ENCODE results near the gene NELL1. TPM values are rescaled to one million over a fixed set of nuclear protein-coding genes. Genes with fewer than 3 reads are reported as not detected.

The NELL1 gene
- total RNA-seq, 2 experiments from 2014 or later, result not detected

- no peak for DNase-seq
- ChIA-PET POLR2A (no interaction called here), CTCF (no interaction called here)
- H3K27me3 Mint-ChIP-seq, result no peaks in the 10 kb centered on the region
- H3K27ac Mint-ChIP-seq, result no peak overlapping the region
- no peak overlapping the region for H3K4me3 Mint-ChIP-seq
- H3K36me3 Mint-ChIP-seq (ENCODE audit: low read depth), result no peaks in the 10 kb centered on the region
- no peaks in the 10 kb centered on the region for H3K9me3 Mint-ChIP-seq
- intact Hi-C loops (cut with micrococcal nuclease), result no loop called here
- H3K4me1 Mint-ChIP-seq (ENCODE audit: low read depth), result no peaks in the 10 kb centered on the region
- no peak for ATAC-seq
- no peak for TF ChIP-seq CTCF (IDR thresholded peaks at IDR 0.05)
Observed at GRCh38 chr11:21582791-21583190, 913.4 kb downstream of the NELL1 start.

DNA sequence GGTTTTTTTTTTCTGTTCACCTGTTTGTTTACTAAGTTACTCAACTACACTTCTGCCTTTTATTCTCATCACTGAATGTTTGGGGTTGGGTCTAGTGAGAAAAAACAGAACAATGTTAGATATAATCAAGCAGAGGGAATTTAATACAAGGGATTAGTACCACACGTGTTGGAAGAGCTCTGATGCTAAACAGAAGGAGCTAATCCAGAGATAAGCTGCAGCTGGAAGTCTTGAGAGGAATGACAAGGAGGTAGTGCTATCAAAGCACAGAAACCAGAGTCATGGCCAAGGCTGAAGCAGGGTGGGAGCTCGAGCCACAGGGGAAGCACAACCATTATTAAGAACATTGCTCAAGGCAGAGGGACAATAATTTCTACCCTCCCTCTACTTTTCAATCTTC lies 919.4 kb downstream of the NELL1 start:
- ATAC-seq, result no peak
- no peaks in the 10 kb centered on the region for H3K36me3 Mint-ChIP-seq (ENCODE audit: low read depth)
- H3K4me1 Mint-ChIP-seq (ENCODE audit: low read depth), result no peaks in the 10 kb centered on the region
- ChIA-PET POLR2A (no interaction called here), CTCF (no interaction called here)
- no peak for DNase-seq
- intact Hi-C loops (cut with micrococcal nuclease), result no loop called here
- TF ChIP-seq CTCF (IDR thresholded peaks at IDR 0.05), result no peak
- H3K4me3 Mint-ChIP-seq, result no peak overlapping the region
- H3K27me3 Mint-ChIP-seq, result no peaks in the 10 kb centered on the region
- H3K9me3 Mint-ChIP-seq, result peaks cover 4% of the 10 kb centered on the region
- H3K27ac Mint-ChIP-seq, result no peak overlapping the region

GRCh38 chr11:21602699-21603098 lies 933.3 kb downstream of the NELL1 start:
- DNase-seq (no peak), ATAC-seq (no peak)
- ChIA-PET CTCF (no interaction called here), POLR2A (no interaction called here)
- H3K4me3 Mint-ChIP-seq, result no peak overlapping the region
- H3K27me3 Mint-ChIP-seq, result no peaks in the 10 kb centered on the region
- H3K4me1 Mint-ChIP-seq (ENCODE audit: low read depth), result no peaks in the 10 kb centered on the region
- intact Hi-C loops (cut with micrococcal nuclease), result no loop called here
- H3K27ac Mint-ChIP-seq, result no peak overlapping the region
- TF ChIP-seq CTCF (IDR thresholded peaks at IDR 0.05), result no peak
- no peaks in the 10 kb centered on the region for H3K36me3 Mint-ChIP-seq (ENCODE audit: low read depth)
- H3K9me3 Mint-ChIP-seq, result peaks cover 4% of the 10 kb centered on the region

DNA sequence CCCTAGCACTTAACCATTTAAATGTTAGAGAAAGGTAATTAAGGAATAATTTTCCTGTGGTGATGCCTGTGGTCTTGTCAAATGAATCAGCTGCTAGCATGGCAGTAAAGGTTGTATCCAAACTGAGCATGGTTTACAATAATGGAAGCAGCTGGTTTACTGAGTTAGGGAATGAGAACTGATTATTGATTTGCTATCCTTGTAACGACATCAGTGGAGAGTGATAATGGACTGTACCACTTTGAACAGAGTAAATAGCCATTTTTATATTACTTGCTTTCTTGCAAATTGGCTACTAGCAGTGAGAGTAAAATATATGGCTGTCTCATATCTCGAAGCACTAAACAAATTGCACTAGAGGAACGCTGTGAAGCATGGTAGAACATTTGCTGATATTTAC lies 934.5 kb downstream of the NELL1 start:
- ChIA-PET CTCF (no interaction called here), POLR2A (no interaction called here)
- ATAC-seq, result no peak
- H3K9me3 Mint-ChIP-seq, result peaks cover 6% of the 10 kb centered on the region
- TF ChIP-seq CTCF (IDR thresholded peaks at IDR 0.05), result no peak
- H3K36me3 Mint-ChIP-seq (ENCODE audit: low read depth), result no peaks in the 10 kb centered on the region
- no peak overlapping the region for H3K27ac Mint-ChIP-seq
- intact Hi-C loops (cut with micrococcal nuclease), result no loop called here
- H3K4me1 Mint-ChIP-seq (ENCODE audit: low read depth), result no peaks in the 10 kb centered on the region
- H3K4me3 Mint-ChIP-seq, result no peak overlapping the region
- no peaks in the 10 kb centered on the region for H3K27me3 Mint-ChIP-seq
- no peak for DNase-seq

GRCh38 chr11:21604564-21604963 lies 935.2 kb downstream of the NELL1 start:
- no peak for TF ChIP-seq CTCF (IDR thresholded peaks at IDR 0.05)
- POLR2A ChIA-PET, result no interaction called here
- DNase-seq (no peak), ATAC-seq (no peak)
- H3K36me3 Mint-ChIP-seq (ENCODE audit: low read depth), result no peaks in the 10 kb centered on the region
- no peak overlapping the region for H3K4me3 Mint-ChIP-seq
- no peak overlapping the region for H3K27ac Mint-ChIP-seq
- peaks cover 6% of the 10 kb centered on the region for H3K9me3 Mint-ChIP-seq
- no peaks in the 10 kb centered on the region for H3K27me3 Mint-ChIP-seq
- CTCF ChIA-PET, result no interaction called here
- intact Hi-C loops (cut with micrococcal nuclease), result no loop called here
- H3K4me1 Mint-ChIP-seq (ENCODE audit: low read depth), result no peaks in the 10 kb centered on the region
